GM21737 (cell line): ENCODE data around the gene UPF1.

Source experiments
- ATAC-seq: cut with Tn5 transposase; IDR thresholded peaks from one replicate; pipeline ENCODE4 v1.9.1; 2021; ENCODE audit warnings: mild to moderate bottlenecking, moderate library complexity; ENCODE audit not compliant: unreplicated experiment

UPF1 gene

DNA sequence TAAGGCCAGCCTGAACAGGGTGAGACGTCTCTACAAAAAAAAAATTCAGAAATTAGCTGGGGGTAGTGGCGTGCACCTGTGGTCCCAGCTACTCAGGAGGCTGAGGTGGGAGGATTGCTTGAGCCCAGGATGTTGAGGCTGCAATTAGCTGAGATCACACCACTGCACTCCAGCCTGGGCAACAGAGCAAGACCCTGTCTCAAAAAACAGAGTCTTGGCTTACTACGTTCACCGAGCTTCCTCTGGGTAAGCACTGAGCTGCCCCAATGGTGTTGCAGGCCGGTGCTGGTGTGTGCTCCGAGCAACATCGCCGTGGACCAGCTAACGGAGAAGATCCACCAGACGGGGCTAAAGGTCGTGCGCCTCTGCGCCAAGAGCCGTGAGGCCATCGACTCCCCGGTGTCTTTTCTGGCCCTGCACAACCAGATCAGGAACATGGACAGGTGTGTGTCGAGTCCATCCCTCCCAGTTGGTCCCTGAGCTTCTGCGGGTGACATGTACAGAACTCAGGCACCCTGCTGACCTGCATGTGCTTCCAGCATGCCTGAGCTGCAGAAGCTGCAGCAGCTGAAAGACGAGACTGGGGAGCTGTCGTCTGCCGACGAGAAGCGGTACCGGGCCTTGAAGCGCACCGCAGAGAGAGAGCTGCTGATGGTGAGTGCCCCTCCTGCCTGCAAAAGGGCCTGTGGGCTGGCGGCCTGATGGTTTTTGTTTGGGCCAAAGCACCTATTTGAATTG, 24.1 kb downstream of the UPF1 start:
- ATAC-seq = no peak

DNA sequence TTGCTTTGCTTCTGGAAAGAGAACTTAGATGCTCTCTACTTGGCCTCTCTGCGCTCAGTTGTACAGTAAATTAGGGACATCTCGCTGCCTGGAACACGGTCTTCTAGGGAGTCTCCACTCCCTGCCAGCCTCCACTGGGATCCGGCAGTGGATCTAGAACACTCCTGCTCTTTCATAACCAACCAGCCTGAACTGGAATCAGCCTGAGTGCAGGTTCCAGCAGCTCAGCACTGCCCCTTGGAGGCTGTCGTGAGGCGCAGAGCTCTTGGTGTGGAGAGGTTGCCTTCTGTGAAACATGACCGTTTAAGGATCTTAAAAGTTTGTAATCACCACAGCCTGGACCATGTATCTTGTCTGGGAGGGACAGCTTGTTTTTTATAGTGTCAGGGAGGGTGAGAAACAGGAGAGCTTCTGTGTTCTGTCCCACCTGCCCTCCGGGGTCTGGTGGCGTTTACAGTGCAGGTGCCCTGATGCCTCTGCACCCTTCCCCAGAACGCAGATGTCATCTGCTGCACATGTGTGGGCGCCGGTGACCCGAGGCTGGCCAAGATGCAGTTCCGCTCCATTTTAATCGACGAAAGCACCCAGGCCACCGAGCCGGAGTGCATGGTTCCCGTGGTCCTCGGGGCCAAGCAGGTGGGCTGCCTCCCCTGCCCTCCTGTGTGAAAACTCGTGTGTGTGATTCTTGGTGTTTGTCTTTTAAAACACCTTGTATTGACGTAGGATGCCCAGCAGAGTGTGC, 24.8 kb downstream of the UPF1 start:
- ATAC-seq = no peak

DNA sequence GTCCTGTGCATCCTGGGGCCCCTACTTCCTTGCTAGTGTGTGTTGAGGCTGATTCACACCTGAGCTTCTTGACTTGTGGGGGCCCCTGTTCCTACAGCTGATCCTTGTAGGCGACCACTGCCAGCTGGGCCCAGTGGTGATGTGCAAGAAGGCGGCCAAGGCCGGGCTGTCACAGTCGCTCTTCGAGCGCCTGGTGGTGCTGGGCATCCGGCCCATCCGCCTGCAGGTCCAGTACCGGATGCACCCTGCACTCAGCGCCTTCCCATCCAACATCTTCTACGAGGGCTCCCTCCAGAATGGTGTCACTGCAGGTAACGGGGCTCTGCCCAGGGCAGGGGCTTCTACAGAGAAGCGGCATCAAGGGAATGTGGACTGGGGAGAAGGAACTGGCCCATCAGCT, 25.5 kb downstream of the UPF1 start:
- ATAC-seq = no peak

DNA sequence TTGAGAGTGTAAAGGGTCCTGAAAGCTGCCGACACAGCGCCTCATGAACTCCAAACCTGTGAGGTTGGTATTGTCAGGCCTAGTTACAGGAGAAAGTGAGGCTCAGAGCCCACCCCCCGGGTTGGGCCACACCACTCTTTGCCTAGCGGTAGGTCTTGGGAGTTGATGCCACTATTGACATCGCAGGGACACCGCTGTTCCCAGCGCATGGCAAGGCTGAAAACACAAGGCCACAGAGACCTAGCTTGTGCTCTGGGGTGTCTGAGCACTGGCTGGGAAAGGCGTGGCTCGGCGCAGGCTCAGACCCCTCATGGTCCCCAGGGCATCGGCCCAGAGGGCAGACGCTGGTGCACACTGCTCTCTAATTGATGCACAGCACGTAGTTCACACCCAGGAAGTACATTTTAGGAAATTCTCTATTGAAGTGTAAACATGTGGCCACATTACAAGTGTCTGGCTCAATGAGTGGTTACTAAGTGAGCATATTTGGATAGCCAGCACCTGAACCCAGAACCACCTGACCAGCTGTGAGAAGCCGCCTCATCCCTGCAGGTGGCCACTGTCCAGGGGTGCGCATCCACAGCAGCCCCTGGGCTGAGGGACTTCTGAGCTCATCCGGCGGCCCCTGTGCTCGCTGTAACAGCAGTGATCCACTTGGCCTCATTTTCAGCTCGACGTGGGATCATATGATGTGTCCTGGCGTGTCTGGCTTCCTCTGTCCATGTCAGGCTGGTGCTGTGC, 27.3 kb downstream of the UPF1 start:
- no peak for ATAC-seq

DNA sequence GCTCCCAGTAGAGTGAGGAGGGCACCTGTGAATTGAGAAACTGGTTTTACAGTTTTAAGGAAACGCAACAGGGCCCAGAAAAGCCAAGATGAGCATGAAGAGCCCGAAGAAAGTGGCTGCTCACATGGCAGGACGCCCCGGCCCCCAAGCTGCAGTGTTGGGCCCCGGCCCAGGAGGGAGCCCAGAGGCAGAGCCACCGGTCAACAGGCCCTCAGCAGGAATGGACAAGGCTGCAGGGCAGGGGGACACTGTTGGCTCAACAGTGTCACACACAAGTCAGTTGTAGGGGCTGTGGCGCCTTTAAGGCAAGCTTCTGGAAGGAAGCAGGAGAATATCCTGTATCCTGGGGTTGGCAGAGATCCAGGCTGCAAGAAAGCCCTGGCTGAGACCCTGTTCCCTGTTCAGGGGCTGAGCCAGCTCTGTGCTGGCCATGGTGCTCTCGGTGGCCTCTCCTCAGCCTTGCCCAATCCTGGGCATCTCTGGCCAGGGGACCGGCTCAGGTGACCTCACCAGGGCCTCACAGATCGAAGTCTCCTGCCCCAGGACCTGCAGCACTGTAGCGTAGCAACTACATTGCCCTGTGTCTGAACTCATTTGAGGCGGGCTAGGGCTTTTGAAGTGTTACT, 28.0 kb downstream of the UPF1 start:
- no peak for ATAC-seq

DNA sequence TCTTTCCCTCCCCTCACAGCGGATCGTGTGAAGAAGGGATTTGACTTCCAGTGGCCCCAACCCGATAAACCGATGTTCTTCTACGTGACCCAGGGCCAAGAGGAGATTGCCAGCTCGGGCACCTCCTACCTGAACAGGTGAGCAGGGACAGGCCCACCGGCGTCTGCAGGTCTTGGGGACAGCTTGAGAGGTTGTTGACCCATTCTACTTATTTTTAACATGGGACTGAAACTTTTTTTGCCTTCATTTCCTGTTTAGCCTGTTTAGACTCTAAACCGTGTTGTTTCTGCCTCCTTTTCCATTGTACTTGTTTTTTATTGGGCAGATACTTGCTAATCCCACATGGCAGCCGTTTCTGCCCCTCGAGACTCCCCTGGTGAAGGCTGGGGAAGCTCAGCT, 28.5 kb downstream of the UPF1 start:
- ATAC-seq = no peak

DNA sequence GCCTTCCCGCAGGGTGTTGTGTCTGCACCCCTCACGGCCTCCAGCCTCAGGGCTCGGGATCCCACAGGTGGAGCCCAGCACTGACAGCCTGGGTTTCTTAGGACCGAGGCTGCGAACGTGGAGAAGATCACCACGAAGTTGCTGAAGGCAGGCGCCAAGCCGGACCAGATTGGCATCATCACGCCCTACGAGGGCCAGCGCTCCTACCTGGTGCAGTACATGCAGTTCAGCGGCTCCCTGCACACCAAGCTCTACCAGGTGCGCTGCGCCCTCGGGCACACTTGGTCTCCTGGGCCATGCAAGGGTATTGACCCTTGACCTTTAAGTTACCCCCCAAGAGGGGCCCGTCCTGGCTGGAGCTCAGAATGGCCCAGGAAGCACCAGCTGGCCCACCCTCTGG, 29.0 kb downstream of the UPF1 start:
- no peak for ATAC-seq

DNA sequence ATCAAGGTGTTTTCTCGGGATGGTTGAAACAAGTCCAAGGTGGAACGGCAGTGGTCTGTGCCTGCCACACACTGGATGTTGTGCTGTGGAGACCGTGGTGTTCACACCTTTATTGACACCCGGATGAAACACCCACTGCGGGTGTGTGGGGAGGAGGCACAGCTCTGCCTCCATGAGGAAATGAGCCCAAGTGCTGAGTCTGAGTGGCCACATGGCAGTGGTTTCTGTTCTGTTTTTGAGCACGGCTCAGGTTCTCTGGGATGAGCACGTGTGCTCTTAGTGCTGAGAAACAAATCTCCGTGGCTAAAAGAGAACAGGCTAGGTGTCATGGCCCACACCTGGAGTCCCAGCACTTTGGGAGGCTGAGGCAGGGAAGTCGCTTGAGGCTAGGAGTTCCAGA, 29.5 kb downstream of the UPF1 start:
- no peak for ATAC-seq

DNA sequence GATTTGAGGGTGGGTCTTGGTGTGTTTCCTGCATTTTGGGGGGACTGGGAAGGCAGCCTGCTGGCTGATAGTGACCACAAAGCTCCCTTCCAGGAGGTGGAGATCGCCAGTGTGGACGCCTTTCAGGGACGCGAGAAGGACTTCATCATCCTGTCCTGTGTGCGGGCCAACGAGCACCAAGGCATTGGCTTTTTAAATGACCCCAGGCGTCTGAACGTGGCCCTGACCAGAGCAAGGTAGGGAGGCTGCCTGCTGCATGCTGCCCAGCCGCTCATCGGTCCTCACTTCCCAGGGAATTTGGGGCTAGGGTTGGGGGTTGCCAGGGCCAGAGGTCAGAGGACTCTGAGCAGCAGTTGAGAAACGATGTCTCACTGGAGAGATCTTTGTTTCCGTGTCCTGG, 30.2 kb downstream of the UPF1 start:
- ATAC-seq = no peak

DNA sequence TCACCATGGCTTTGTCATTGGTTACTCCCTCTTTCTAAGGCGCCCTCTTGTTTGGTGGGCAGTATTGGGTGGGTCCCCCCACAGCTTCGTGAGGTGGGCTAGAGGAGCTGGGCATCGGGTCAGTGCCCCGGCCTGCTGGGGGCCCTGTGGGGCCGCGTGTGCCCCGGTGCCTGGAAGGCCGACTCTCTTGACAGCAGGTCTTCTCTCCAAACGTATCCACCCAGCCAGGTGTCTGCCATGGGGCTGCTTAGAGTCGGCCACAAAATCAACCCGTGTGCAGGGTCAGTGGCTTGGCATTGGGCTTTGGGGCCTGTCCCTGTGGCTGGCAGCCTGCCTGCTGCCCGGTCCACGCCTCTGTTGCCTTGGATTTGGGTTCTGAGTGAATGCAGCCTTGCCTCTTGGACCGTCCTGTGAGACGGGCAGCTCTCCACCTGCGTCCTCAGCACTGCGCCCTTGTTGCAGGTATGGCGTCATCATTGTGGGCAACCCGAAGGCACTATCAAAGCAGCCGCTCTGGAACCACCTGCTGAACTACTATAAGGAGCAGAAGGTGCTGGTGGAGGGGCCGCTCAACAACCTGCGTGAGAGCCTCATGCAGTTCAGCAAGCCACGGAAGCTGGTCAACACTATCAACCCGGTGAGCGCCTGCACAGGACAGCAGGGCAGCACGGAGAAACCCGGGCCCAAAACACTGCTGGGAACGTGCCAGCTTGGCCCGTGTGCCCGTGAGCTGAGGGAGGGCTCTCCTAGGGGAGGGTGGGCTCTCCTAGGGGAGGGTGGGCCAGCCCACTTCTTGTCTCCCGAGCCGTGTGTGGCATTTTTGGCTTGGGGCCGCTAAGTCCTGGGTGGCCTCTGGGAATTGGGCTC, 31.4 kb downstream of the UPF1 start:
- no peak for ATAC-seq

DNA sequence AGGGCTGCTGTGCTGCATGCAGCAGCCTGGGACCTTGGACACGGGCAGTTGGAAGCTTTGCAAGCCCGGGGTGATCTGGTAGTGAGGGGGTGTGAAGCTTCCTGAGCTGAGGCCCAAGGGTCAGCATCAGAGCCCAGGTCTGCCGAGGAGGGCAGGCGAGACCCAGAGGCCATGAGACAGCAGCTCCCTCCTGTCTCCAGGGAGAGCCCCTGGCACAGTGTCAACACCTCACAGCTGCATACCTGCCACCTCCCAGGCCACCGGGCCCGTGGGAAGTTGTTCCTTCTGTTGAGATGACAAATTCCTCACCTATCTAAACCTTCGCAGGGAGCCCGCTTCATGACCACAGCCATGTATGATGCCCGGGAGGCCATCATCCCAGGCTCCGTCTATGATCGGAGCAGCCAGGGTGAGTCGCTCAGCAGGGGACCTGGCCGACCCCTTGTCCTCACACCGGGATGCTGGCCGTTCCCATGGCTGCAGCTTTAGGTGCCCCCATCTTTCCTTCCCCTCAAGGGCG, 32.1 kb downstream of the UPF1 start:
- no peak for ATAC-seq

DNA sequence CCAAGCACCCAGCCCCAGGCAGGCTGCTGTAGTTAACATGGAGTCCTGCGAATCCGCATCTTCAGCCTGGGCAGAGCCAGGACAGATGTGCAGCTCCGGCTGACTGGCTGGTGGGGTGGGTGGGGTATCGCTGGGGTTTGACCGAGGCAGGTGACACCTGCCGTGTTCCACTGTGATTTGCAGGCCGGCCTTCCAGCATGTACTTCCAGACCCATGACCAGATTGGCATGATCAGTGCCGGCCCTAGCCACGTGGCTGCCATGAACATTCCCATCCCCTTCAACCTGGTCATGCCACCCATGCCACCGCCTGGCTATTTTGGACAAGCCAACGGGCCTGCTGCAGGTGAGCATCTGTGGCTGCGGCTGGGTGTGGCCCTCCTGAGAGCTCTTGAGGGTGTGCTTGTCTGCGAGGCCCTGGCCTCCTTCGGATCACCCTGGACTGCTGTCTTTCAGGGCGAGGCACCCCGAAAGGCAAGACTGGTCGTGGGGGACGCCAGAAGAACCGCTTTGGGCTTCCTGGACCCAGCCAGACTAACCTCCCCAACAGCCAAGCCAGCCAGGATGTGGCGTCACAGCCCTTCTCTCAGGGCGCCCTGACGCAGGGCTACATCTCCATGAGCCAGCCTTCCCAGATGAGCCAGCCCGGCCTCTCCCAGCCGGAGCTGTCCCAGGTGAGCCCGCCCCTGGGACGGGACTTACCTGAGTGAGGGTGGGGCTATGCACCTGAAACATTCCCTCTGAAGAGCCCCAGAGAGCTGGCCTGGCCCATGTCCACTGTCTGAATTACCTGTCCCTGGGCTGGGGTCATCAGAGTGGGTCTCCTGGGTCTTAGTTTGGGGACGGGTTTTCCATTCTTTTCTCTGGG, 33.6 kb downstream of the UPF1 start:
- ATAC-seq = no peak

DNA sequence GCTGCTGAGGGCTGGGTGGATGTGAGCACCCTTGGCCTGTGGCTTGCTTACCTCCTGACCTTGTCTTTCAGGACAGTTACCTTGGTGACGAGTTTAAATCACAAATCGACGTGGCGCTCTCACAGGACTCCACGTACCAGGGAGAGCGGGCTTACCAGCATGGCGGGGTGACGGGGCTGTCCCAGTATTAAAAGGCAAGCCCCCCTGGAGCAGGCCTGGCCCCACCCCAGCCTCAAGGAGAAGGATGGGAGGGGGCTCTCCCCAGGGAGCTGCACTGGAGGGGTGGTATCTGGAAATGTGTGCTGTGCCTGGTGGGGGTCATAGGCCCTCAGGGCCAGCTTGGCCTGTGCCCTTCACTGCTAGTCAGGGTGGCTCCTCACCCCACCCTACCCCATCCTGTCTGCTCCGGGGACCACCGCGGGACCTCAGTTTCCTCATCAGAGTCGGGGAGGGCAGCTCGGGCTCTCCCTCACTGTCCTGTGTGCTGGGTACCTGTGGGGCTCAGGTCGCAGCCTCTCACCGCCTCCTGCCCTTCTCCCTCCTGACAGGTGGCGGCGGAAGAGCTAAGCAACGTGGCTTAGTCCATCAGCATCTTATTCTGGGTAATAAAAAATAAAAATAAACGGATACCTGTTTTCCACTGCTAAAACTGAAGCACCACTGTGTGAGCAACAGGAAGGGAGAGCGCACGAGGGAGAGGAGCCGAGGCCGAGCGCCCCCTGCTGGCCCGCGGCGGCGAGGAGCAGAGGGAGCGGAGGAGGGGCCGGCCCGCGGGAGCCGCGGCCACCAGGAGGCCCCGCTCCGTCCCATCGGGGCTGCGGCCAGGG, 34.4 kb downstream of the UPF1 start:
- ATAC-seq = no peak

DNA sequence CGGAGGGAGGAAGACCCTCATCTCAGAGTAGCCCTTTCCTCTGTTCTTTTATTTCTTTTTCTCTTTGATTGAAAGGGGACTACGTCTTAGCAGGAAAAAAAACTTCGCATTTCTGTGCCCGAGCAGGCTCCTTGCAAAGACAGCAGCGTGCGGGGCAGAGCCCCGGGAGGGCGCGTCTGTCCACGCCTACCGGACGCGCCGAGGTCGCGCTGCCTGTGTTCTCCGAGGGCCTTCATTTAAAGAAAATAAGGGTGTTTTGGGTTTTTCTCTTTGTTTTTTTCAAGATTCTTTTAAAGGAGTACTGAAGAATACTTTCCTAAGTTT, 35.0 kb downstream of the UPF1 start:
- no peak for ATAC-seq

DNA sequence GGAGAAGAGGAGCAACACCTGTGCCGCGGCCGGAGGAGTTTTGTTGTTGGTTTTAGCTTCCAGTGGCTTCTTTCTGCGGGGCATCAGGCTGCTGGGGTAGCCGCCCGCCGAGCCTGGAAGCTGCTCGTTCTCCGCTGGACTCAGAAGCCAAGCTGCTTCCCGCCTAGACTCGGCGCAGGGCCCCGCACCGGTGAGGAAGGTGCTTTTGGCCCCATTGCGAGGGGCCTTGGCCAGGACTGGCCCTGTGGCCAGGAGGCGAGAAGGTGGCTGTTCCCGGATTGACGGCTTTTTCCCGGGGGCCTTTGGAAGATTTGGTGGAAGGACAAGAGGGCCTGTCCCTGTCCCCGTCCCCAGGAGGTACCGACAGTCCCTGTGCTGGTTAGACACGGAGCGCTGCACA, 35.4 kb downstream of the UPF1 start:
- ATAC-seq = no peak

DNA sequence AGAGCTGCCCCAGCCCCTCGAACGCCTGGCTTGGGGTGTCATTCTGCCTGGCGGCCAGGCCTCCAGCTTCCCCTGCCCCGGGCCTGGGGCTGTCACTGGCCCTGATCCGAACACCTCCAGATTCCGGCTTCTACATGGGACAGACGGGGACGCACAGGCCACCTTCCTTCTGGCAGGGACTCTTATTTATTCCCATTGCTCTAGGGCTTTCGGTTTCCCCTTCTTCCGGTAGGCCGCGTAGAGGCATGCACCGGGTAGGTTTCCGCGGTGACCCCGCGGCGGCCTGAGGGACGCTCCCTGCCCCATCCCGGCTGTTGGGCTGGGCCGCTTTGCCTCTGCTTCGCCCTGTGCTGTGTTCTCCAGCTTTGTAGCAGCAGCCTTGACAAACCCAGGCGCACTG, 36.0 kb downstream of the UPF1 start:
- ATAC-seq = no peak

DNA sequence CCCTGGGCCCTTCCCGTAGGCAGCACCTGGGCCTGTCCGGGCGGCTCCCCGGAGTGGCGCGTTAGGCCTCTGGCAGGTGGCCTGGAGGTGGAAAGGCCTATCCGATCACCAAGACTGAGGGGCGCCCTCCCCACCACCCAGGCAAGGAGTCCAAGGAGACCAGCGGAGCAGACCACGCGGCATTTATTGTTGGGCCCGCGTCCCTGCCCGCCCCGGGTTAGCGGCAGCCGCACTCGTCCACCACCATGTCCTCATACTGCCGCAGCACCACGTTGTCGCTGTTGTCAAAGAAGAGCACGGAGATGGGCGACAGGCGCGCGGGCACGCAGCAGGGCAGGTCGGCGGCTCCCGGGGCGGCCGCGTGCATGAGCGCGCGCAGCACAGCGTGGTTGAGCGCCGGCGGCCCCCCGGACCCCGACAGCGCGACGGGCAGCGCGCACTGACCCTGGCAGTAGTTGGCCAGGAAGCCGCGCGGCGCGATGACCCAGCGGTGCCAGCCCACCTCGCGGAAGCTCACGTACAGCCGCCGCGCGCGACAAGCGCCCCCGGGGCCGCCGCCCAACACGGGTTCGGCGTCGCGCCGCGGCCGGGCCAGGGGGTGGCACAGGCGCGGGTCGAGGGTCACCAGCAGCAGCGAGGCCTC, 36.7 kb downstream of the UPF1 start:
- no peak for ATAC-seq

DNA sequence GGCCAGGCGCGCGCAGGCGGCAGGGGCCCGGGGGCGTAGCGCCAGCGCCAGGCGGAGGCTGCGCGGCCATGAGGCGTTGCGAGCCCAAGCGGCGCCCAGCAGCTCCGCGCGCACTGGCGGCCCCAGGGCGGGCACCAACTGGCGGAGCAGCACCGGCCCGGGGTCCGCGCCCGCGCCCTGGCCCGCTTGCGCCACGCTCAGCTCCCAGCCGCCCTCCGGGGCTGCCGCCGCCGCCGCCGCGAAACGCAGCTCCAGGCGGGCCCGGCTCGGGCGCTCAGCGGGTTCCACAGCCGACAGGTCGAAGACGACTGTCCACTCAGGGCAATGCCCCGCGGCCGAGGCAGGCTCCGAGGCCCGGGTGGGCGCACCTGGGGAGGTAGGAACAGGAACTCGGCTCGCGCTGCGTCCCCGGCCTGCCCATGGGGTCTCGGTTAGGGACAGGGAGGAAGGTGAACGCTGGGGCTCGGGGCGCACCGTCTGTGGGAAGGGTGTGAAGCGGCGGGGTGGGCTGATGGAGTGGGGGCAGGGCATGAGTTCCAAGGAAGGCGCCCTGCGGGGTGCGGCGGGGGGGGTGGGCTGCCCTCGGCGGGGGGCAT, 37.4 kb downstream of the UPF1 start:
- no peak for ATAC-seq
